ENCODE data around the gene BLID. TPM values are rescaled to one million over a fixed set of nuclear protein-coding genes. Genes with fewer than 3 reads are reported as not detected.

The BLID gene
- total RNA-seq, 1 donor from 2014 or later, result 0.36 TPM

DNA sequence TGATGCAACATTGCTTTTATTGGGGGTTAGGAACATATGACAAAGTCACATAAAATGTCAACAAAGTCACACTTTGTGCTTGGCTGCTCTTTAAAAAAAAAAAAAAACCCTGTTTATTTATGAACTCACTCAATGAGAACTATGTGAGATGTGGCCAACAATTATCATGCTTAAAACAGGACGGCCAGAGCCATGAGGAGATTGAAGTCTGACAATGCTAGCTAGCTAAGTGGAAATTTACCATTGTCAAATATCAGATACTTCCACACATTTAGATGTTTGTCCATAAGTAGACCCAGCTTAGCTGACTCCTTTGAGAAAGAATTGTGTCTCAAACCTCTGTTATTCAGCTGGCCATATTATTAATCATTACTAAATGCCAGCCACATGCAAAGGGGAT lies 26.9 kb downstream of the BLID start:
- H3K4me3 ChIP-seq, result no peak overlapping the region
- H3K4me1 ChIP-seq, result peaks cover 44% of the 10 kb centered on the region
- intact Hi-C loops (cut with micrococcal nuclease), result no loop called here
- no peak for TF ChIP-seq CTCF (IDR thresholded peaks at IDR 0.05; ENCODE audit: borderline replicate concordance)
- no peaks in the 10 kb centered on the region for H3K27me3 ChIP-seq (ENCODE audit: low read depth)
- H3K9me3 ChIP-seq (replicated peaks), result peaks cover 6% of the 10 kb centered on the region
- H3K36me3 ChIP-seq, result peaks cover 17% of the 10 kb centered on the region
- no peak for DNase-seq
- H3K27ac ChIP-seq (replicated peaks), result peak overlapping the region; percentile 68

- Histone ChIP-seq H3K27me3 (ENCODE audit: low read depth) (no peaks in the 10 kb centered on the region), H3K36me3 (peaks cover 9% of the 10 kb centered on the region), H3K27ac (replicated peaks) (peak overlapping the region; percentile 78), H3K9me3 (replicated peaks) (no peaks in the 10 kb centered on the region), H3K4me3 (no peak overlapping the region), H3K4me1 (peaks cover 39% of the 10 kb centered on the region)
- no peak for DNase-seq
- no peak for TF ChIP-seq CTCF (IDR thresholded peaks at IDR 0.05; ENCODE audit: borderline replicate concordance)
- intact Hi-C loops (cut with micrococcal nuclease), result no loop called here
These were observed 30.3 kb downstream of the BLID start for GRCh38 chr11:122085712-122086111.

- no peaks in the 10 kb centered on the region for H3K9me3 ChIP-seq (replicated peaks)
- peak overlapping the region; percentile 78 for H3K27ac ChIP-seq (replicated peaks)
- no peak for DNase-seq
- H3K4me1 ChIP-seq, result peaks cover 39% of the 10 kb centered on the region
- H3K27me3 ChIP-seq (ENCODE audit: low read depth), result no peaks in the 10 kb centered on the region
- TF ChIP-seq CTCF (IDR thresholded peaks at IDR 0.05; ENCODE audit: borderline replicate concordance), result no peak
- intact Hi-C loops (cut with micrococcal nuclease), result no loop called here
- peaks cover 9% of the 10 kb centered on the region for H3K36me3 ChIP-seq
- H3K4me3 ChIP-seq, result no peak overlapping the region
These were observed 30.8 kb downstream of the BLID start for GRCh38 chr11:122085264-122085663.

DNA sequence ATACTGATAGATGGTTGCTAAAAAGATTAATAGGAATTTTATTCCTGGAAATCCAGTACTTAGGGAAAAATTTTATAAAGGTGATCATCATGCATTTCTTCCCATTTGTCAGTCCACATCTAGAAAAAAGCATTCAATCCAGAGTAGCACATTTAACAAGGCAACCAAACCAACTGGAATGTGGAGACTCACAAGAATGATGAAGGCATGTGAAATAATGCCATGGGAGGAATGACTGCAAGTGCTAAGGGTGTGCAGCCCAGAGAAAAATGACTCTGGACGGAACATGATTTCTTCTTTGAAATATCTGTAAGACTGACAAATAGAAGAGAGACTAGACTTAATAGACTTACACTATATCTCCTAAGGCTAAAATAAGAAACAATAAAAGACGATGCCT lies 33.8 kb downstream of the BLID start:
- Histone ChIP-seq H3K36me3 (no peaks in the 10 kb centered on the region), H3K9me3 (replicated peaks) (no peaks in the 10 kb centered on the region), H3K27ac (replicated peaks) (no peak overlapping the region), H3K4me1 (peaks cover 19% of the 10 kb centered on the region), H3K27me3 (ENCODE audit: low read depth) (no peaks in the 10 kb centered on the region), H3K4me3 (no peak overlapping the region)
- no peak for TF ChIP-seq CTCF (IDR thresholded peaks at IDR 0.05; ENCODE audit: borderline replicate concordance)
- intact Hi-C loops (cut with micrococcal nuclease), result no loop called here
- no peak for DNase-seq

DNA sequence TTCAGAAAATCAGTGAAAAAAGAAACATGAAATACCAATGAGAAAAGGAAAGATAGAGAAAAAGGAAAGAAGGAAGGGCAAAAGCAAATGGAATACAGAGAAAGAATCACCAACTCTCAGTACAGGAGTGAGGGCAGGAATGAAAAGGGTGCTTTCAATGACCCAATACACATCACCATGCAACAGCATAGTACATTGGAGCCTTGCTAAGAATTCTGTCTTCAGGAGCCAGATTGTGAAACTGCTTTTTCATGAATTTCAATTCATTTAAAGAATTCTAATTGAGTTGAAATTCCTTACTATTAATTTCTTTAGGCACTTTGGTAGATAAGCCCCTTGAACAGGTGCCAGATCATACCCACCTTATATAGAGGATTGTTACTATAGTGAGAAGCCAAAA lies 34.9 kb downstream of the BLID start:
- Histone ChIP-seq H3K27ac (replicated peaks) (no peak overlapping the region), H3K4me3 (no peak overlapping the region), H3K9me3 (replicated peaks) (no peaks in the 10 kb centered on the region), H3K4me1 (peaks cover 19% of the 10 kb centered on the region), H3K36me3 (no peaks in the 10 kb centered on the region), H3K27me3 (ENCODE audit: low read depth) (no peaks in the 10 kb centered on the region)
- DNase-seq, result no peak
- intact Hi-C loops (cut with micrococcal nuclease), result no loop called here
- no peak for TF ChIP-seq CTCF (IDR thresholded peaks at IDR 0.05; ENCODE audit: borderline replicate concordance)

DNA sequence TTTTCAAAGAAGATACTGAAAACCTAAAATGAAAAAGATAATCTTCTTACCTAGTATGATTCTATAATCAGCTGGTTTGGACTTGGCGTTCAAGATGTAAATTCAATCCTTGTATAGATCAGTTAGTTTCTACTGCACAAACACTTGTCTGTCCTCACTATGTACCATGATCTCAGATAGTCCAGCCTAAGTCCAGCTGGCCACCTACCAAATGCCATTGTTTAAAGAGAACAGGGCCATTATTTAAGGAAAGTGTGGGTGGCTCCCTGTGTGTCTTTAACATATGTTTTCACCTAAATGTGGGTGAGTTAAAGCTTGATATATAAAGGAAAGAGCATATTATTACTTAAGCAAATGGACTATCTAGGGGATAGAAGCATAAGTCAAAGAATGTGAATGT lies 38.6 kb downstream of the BLID start:
- Histone ChIP-seq H3K4me3 (no peak overlapping the region), H3K27ac (replicated peaks) (no peak overlapping the region), H3K4me1 (peaks cover 8% of the 10 kb centered on the region), H3K36me3 (no peaks in the 10 kb centered on the region), H3K9me3 (replicated peaks) (no peaks in the 10 kb centered on the region), H3K27me3 (ENCODE audit: low read depth) (no peaks in the 10 kb centered on the region)
- intact Hi-C loops (cut with micrococcal nuclease), result no loop called here
- no peak for DNase-seq
- TF ChIP-seq CTCF (IDR thresholded peaks at IDR 0.05; ENCODE audit: borderline replicate concordance), result no peak

Data from left ventricle myocardium inferior (tissue), 1 donor.